ENCODE data around the gene C2CD2. TPM values are rescaled to one million over a fixed set of nuclear protein-coding genes. Genes with fewer than 3 reads are reported as not detected.

The C2CD2 gene
- polyA plus RNA-seq, 6 donors from 2014 or later = 2.6 to 4.6 (median 3.4) TPM; not detected in 1

Other genes starting within 250 kb of the C2CD2 start
- gene RIPK4, start 187.0 kb downstream of the C2CD2 start, polyA plus RNA-seq (ENCODE audit: low read depth in 6 of 6) = not detected
- 1 to 10 TPM in 4 of 6 donors, under 1 TPM in 1, not detected in 1; 0.91 to 3.7 (median 1.4) TPM for gene PRDM15, start 74.7 kb downstream of the C2CD2 start, polyA plus RNA-seq (ENCODE audit: low read depth in 6 of 6)
- 10 to 100 TPM in 4 of 6 donors, 1 to 10 TPM in 2; 4.9 to 17.1 (median 13.3) TPM for gene ZBTB21, start 56.3 kb upstream of the C2CD2 start, polyA plus RNA-seq (ENCODE audit: low read depth in 6 of 6)
- under 1 TPM in 4 of 6 donors, not detected in 2; 0.04 to 0.17 (median 0.11) TPM for gene UMODL1, start 117.3 kb upstream of the C2CD2 start, polyA plus RNA-seq (ENCODE audit: low read depth in 6 of 6)

Measured in naive B cell (primary cell).